GM20431 (cell line): Measurements from ENCODE around the gene SSH3.

ENCODE experiments used
- in situ Hi-C: fragments of 300-500 bp; cut with MseI, MboI; formaldehyde crosslinking; loops from one replicate; pipeline ENCODE4 v1.15.0; 2020; ENCODE audit warnings: low sequenced_read_pairs; ENCODE audit not compliant: unreplicated experiment

Gene SSH3

DNA sequence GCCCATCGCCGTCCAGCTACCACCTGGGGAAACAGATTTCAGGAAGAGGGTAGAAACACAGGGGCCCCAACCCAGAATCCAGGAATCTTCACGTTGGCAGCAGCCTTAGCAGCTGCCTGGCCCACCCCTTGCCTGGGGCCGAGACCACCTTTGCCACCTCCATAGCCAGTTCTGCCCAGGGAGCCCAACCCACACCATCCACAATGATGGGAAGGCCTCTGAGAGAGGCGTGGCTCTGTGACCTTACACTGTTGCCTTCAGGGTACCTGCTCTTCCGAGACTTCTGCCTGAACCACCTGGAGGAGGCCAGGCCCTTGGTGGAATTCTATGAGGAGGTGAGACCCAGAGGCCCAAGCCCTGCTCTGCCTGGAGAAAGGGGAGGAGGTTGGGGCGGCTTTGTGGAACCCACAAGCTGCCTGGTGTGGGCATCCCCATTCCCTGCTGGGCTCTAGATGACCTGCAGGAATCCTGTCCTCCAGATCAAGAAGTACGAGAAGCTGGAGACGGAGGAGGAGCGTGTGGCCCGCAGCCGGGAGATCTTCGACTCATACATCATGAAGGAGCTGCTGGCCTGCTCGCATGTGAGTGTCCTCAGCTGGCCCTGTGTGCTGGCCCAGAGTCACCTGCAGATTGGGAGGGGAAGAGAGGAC is 24.3 kb upstream of the SSH3 start:
- in situ Hi-C loops: no loop called here

DNA sequence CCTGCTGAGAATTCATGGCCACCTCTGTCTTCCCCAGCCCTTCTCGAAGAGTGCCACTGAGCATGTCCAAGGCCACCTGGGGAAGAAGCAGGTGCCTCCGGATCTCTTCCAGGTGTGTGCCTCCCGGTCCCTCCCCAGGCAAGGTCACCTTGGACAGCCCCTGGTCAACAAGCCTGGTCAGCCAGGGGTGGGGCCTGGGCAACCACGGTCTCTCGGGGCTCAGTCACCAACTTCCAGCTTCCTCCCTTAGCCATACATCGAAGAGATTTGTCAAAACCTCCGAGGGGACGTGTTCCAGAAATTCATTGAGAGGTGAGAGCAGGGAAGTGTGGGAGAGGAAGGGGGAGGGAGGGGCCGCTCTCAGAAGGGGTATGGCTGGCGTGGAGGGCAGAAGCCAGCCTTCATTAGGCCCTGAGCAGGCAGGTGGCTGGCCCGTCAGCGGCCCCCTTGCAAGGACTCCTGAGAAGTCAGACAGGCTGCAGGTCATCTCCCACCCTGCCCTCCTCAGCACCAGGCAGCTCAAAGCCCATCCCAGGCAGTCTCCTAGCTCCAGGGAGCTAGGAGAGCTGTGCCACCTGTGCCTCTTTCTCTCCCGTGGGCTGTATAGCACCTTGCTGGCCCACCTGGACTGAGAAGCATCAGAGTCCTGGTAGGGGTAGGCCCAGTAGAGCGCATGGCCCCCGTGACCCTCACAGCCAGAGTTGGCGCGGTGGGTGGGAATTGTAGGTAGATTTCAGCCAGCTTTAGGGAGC is 23.6 kb upstream of the SSH3 start:
- in situ Hi-C loops: no loop called here

DNA sequence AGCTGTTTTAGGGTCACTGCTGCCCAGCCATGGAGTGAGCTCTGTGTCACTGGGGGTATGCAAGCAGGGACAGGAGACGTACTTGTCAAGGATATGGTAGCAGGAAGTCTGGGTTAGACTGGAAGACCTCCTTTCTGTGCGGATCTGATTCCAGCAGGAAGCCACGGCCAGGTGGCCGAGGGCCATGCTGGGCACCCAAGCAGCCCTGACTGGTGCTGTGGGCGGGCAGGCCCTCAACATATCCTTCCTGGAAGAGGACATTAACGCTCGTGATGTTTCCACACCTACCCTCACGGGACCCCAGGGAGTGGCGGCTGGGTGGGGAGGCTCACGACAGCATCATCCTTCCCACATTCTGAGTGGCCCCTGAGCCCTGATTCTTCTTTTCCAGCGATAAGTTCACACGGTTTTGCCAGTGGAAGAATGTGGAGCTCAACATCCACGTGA is 23.0 kb upstream of the SSH3 start:
- in situ Hi-C loops: no loop called here

DNA sequence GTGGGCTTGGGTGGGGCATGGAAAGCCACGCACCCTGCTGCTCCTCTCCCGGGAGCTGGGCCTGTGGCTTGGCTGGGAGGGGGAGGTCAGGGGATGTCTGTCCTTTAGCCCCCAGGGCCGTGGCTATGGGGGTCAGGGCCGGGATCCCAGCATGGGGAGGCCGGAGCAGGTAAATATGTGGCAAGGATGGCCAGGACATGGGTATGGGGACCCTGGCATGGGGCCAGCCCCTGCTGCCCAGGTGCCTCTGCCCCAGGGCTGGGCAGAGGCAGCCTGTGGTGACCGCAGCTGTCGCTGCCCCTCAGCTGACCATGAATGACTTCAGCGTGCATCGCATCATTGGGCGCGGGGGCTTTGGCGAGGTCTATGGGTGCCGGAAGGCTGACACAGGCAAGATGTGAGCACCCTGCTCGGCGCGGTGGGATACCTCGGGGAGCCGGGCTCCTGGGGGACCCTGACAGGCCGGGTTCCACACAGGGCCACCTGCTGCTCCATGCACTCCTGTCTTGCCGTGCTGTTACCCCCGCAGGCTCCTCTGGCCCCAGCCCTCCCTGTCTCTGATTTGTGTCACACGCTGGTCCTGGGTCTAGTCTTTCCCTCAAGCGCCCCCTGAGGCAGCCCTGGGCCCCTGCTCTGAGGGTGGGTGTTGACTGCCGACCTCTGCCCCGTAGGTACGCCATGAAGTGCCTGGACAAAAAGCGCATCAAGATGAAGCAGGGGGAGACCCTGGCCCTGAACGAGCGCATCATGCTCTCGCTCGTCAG is 22.4 kb upstream of the SSH3 start:
- in situ Hi-C loops: no loop called here

DNA sequence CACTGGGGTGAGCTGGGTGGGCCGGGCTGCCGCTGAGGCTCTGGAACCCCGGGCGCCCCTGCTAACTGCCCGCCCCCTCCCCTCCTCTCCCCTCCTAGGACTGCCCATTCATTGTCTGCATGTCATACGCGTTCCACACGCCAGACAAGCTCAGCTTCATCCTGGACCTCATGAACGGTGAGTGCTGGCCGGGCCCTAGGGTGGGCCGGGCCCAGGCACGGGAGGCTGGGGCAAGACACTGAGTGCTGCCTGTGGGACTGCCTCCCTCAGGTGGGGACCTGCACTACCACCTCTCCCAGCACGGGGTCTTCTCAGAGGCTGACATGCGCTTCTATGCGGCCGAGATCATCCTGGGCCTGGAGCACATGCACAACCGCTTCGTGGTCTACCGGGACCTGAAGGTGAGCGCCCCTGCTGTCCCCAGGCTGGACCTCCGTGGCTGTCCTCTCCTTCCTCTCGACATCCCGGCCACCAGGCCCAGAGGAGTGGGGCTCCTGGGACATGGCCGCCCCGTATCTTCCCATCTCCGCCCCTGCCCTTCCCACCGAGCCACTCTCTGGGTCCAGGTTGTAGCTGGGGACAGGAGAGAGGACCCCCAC is 21.7 kb upstream of the SSH3 start:
- in situ Hi-C loops: no loop called here

DNA sequence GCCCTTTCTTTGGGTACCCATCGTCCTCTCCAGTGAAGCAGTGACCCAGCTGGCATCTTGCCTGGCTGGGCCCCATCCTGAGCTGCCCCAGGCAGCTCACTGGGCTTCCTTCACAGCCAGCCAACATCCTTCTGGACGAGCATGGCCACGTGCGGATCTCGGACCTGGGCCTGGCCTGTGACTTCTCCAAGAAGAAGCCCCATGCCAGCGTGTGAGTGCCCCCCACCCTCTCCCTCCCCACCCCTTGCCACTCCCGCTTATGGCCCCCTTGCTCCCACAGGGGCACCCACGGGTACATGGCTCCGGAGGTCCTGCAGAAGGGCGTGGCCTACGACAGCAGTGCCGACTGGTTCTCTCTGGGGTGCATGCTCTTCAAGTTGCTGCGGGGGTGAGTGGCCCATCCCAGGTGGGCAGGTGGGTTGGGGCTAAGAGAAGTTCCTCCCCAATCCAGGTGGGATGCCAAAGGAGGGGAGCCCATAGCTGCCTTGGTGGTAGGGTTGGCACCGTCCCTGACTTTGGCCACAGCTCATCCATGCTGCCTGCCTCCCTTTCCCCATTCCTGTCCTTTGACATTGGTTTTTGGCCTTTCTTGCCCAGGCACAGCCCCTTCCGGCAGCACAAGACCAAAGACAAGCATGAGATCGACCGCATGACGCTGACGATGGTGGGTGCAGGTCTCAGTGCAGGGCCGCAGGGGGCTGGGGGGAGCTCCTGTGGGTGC is 21.0 kb upstream of the SSH3 start:
- in situ Hi-C loops: no loop called here

DNA sequence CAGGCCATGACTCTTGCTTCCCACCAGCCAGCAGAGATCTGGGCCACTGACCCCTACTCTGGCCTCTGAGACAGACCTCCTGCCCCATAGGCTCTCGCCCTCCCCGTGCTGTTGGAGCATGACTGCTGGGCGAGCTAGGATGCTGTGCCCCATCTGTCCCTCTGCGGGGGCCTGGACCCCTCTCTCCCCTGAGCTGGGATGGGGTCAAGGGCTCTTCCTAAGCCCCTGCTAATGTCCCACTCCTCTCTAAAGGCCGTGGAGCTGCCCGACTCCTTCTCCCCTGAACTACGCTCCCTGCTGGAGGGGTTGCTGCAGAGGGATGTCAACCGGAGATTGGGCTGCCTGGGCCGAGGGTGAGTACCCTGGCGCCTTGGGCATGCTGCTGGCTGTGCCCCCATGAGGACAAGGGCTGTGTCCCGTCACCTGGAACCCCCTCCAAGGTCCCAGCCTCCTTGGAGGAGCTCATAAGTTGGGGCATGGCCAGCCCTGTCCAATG is 20.4 kb upstream of the SSH3 start:
- in situ Hi-C loops: no loop called here

DNA sequence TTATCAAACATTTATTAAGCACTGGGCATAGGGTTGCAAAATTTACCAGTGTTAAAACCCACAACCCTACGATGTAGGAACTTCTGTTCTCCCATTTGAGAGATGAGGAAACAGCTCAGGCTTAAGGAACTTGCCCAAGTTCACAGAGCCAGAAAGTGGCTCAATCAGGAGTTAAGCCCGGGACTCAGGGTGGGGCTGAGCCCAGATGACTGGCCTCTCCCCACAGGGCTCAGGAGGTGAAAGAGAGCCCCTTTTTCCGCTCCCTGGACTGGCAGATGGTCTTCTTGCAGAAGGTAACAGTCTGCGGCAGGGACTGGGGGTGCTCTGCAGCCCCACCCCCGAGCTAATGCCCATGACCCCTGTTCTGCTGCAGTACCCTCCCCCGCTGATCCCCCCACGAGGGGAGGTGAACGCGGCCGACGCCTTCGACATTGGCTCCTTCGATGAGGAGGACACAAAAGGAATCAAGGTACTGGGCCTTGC is 19.8 kb upstream of the SSH3 start:
- in situ Hi-C loops: no loop called here

DNA sequence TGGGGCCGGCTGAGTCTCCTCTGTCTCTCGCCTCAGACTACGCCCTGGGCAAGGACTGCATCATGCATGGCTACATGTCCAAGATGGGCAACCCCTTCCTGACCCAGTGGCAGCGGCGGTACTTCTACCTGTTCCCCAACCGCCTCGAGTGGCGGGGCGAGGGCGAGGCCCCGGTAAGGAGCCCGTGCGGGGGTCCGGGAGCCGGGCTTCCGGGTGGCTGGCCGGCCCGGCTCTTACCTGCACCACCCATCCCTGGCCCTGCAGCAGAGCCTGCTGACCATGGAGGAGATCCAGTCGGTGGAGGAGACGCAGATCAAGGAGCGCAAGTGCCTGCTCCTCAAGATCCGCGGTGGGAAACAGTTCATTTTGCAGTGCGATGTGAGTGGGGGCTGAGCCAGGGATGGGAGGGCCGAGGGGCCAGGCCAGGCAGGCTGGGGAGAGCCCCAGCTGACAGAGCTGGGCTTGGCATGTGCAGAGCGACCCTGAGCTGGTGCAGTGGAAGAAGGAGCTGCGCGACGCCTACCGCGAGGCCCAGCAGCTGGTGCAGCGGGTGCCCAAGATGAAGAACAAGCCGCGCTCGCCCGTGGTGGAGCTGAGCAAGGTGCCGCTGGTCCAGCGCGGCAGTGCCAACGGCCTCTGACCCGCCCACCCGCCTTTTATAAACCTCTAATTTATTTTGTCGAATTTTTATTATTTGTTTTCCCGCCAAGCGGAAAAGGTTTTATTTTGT is 18.4 kb upstream of the SSH3 start:
- in situ Hi-C loops: no loop called here

DNA sequence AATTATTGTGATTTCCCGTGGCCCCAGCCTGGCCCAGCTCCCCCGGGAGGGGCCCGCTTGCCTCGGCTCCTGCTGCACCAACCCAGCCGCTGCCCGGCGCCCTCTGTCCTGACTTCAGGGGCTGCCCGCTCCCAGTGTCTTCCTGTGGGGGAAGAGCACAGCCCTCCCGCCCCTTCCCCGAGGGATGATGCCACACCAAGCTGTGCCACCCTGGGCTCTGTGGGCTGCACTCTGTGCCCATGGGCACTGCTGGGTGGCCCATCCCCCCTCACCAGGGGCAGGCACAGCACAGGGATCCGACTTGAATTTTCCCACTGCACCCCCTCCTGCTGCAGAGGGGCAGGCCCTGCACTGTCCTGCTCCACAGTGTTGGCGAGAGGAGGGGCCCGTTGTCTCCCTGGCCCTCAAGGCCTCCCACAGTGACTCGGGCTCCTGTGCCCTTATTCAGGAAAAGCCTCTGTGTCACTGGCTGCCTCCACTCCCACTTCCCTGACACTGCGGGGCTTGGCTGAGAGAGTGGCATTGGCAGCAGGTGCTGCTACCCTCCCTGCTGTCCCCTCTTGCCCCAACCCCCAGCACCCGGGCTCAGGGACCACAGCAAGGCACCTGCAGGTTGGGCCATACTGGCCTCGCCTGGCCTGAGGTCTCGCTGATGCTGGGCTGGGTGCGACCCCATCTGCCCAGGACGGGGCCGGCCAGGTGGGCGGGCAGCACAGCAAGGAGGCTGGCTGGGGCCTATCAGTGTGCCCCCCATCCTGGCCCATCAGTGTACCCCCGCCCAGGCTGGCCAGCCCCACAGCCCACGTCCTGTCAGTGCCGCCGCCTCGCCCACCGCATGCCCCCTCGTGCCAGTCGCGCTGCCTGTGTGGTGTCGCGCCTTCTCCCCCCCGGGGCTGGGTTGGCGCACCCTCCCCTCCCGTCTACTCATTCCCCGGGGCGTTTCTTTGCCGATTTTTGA is 17.5 kb upstream of the SSH3 start:
- in situ Hi-C loops: no loop called here

DNA sequence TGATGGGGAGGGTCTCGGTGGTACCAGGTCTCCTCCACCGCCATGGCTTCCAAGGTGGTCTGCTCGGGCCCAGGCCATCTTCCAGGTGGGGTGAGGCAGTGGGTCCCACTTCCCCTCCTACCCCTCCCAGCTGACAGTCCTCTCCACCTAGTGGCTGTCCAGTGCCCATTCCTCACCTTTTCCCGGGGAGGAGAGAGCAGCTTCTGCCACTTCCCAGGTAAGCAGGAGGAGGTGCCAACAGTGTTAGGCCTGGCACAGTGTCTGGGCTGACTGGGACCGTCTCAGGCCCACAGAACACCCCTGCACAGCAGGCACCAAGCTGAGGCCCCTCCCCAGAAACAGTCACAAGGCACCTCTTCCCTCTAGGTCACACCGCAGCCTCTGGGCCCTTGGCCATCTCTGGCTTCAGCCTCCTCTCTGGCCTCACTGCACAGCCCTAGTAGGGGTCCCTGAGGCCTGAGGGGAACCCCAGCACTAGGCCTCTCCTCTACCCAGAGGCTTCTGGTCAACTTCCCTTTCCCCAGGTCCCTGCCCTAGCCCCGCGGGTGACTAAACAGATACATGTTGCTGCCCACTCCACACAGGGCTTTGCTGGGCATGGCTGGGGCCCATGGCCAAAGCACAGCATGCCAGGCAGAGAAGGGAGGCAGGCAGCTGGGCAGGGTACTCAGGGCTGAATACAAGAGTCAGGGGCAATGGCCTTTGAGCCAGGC is 16.6 kb upstream of the SSH3 start:
- in situ Hi-C loops: no loop called here

DNA sequence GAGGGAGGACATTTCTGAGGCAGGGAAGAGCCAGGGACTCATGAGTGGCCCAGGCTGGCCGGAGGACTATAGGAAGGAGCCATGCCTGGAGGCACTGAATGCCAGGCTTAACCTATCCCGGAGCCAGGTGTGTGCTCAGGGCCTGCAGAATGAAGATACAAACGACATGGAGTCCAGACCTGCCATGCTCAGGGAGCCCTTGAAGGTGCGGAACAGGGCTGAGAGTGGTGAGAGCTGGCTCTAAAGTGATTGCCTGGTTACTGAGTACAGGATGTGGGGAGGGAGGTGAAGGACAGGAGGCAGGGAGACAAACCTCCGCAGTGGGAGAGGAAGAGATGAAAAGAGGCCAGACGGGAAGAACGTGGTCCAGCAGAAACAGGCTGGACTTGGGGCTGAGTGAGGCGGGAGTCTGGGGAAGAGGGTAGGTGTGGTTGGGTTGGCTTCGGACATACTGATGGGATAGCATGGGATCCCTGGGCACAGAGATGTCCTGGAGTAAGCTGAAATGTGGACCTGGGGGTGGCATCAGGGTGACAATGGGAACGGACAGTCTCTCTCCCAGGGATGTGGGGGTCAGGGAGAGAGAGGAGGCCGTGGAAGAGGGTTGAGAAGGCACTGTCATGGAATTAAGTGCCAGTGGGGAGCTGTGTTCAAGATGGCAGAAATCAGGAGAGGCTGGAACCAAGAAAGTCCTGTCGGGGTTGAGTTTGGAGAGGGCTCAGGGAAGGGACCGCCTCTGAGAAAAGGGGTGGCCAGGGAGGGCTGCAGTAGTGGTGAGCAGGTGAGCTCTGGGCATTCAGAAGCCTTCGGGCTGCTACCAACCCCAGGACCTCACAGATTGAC is 15.8 kb upstream of the SSH3 start:
- in situ Hi-C loops: no loop called here

DNA sequence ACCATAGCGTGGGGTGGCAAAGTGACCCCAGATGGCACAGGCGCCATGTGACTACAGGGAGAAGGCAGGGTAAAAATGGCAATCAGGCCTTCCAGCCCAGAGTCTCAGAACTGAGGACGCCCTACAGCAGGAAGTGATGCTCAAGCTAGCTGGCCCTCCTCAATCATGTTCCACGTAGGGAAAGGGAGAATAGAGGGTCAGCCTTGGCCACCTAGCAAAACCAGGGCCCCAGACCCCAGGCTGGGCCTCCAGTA is 15.2 kb upstream of the SSH3 start:
- in situ Hi-C loops: no loop called here

DNA sequence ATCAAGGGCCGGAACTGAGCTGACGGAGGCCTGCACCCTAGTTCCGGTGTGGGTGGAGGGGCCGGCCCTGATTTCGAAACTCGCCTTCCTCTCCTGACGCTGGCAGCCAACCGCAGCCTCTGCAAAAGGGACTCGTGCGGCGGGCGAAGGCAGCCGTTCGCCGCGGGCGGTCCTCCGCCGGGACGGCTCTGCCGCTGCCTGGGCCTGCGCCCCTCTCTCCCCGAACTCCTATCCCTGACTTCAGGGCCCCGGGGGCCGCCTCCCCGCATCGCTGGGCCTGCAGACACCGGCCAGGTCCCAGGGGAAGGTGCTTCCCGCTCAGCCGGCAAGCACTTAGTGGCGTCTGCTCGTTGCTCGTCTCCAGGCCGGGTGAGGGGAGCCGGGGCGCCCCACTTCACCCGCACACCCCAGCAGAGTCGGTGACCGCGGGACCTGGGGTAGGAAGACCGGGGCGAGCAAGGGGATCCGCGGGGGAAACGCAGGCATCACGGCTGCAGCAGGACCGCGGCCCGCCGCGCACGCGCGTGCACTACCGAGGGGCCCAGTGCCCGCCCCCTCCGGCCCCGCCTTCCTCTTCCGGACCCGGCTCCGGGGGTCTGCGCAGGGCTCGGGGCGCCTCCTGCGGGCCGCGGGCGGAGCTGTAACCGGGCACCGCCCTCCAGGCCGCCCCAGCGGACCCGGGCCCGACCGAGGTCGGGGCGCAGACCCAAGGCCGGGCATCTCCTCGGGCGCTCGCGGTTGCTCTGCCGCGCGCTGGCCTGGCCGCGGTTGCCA is 14.7 kb upstream of the SSH3 start:
- in situ Hi-C loops: no loop called here

DNA sequence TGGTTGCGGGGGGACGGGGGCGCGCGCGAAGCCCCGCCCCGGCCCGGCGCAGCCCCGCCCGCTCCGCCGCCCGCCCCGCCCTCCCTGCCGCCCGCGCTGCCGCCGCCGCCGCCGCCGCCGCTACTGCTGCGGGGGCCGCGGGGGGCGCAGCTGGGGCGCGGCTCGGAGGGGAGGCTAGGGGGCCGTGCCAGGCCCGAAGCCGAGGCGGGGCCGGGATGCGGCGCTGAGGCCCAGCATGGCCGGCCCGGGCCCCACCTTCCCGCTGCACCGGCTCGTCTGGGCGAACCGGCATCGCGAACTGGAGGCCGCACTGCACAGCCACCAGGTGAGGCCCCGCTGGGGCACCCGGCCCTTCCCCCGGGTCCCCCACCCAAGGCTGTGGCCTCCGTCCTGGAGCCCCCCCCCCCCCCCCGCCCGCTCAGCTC is 14.1 kb upstream of the SSH3 start, which contains the start of gene ANKRD13D:
Gene ANKRD13D (plus strand): TSS at position 78 of the 425 bp plus-strand sequence. CDS start 158 bp downstream, at position 236.
- in situ Hi-C loops: no loop called here
